Caki2 (cell line): ENCODE measurements around the gene TBC1D16. TPM values are rescaled to one million over a fixed set of nuclear protein-coding genes. Genes with fewer than 3 reads are reported as not detected.

Experiments
- DNase-seq: peaks from one replicate; pipeline ENCODE4 v3.0.0-alpha.2; 2015; ENCODE audit warnings: low read depth
- in situ Hi-C: cut with HindIII; loops from 2 replicates; pipeline ENCODE4 v1.10.0; 2016; ENCODE audit warnings: low sequenced_read_pairs, low pct_unique_long_range_greater_than_20kb, mixed read lengths
- total RNA-seq: library from RNA; depleted of rRNA; stranded (reverse); fragments of >200 nt; shearing (Covaris generic); gene quantifications from 2 replicates; pipeline ENCODE4 v1.2.3, GENCODE V29; 2014; ENCODE audit warnings: low replicate concordance

TBC1D16 gene
- total RNA-seq, 1 experiment from 2014 or later: 25.8 TPM

- no peak for DNase-seq
- in situ Hi-C loops: no loop called here
Measured at GRCh38 chr17:80010283-80010858, 25.3 kb downstream of the TBC1D16 start.

GRCh38 chr17:80009391-80010282, 26.0 kb downstream of the TBC1D16 start:
- no peak for DNase-seq
- in situ Hi-C loops: no loop called here

GRCh38 chr17:80008848-80009247, 26.8 kb downstream of the TBC1D16 start:
- in situ Hi-C loops: no loop called here
- no peak for DNase-seq

- in situ Hi-C loops: no loop called here
- peak; percentile 74 for DNase-seq
Measured at GRCh38 chr17:80008383-80008840, 27.3 kb downstream of the TBC1D16 start.

- DNase-seq: no peak
- in situ Hi-C loops: no loop called here
Measured at GRCh38 chr17:80007939-80008338, 27.7 kb downstream of the TBC1D16 start.

GRCh38 chr17:80006811-80007752, 28.6 kb downstream of the TBC1D16 start:
- in situ Hi-C loops: no loop called here
- no peak for DNase-seq

GRCh38 chr17:80006339-80006720, 29.3 kb downstream of the TBC1D16 start:
- no peak for DNase-seq
- in situ Hi-C loops: no loop called here

- in situ Hi-C loops: no loop called here
- peak; percentile 53 for DNase-seq
Measured at GRCh38 chr17:80005360-80006338, 30.0 kb downstream of the TBC1D16 start.

GRCh38 chr17:80003969-80004368, 31.7 kb downstream of the TBC1D16 start:
- in situ Hi-C loops: no loop called here

GRCh38 chr17:80002690-80003490, 32.8 kb downstream of the TBC1D16 start:
- no peak for DNase-seq
- in situ Hi-C loops: no loop called here

More at GRCh38 chr17:80003969-80004368, 31.7 kb downstream of the TBC1D16 start:
- DNase-seq: no peak

- in situ Hi-C loops: no loop called here
- DNase-seq: no peak
Measured at GRCh38 chr17:80002070-80002641, 33.5 kb downstream of the TBC1D16 start.

- DNase-seq: no peak
- in situ Hi-C loops: no loop called here
Measured at GRCh38 chr17:80000981-80001775, 34.5 kb downstream of the TBC1D16 start.

GRCh38 chr17:80000136-80000535, 35.5 kb downstream of the TBC1D16 start:
- in situ Hi-C loops: no loop called here
- DNase-seq: no peak

- in situ Hi-C loops: no loop called here
- no peak for DNase-seq
Measured at GRCh38 chr17:79997011-79997660, 38.5 kb downstream of the TBC1D16 start.

GRCh38 chr17:79996291-79996690, 39.4 kb downstream of the TBC1D16 start:
- in situ Hi-C loops: no loop called here
- no peak for DNase-seq
